MV-4-11 (cell line): ENCODE results near the gene MAST3.
A peak's percentile ranks its signal among the peaks of the same experiment; 100 is the strongest.

Source experiments
- DNase-seq: peaks from one replicate; lab custom pipeline; 2025; lab: John Stamatoyannopoulos, UW

The MAST3 gene

DNA sequence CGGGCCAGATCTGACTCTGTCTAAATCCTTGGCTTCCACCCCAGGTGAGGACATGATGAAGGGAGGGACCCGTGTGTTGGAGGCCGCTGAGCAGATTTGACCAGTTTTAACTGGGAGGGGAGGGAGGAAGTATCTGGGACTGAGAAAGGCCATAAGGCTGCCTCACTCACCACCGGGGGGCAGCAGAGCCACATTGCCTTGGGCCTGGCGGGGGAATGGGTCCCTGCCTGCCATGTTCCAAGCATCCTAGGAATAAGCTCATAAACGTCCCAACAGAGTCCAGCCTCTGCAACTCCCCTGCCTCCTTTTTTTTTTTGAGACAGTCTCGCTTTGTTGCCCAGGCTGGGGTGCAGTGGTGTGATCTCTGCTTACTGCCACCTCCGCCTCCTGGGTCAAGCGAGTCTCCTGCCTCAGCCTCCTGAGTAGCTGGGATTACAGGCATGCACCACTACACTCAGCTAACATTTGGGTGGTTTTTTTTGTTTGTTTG, 15.5 kb downstream of the MAST3 start:
- peak; percentile 82 for DNase-seq

DNA sequence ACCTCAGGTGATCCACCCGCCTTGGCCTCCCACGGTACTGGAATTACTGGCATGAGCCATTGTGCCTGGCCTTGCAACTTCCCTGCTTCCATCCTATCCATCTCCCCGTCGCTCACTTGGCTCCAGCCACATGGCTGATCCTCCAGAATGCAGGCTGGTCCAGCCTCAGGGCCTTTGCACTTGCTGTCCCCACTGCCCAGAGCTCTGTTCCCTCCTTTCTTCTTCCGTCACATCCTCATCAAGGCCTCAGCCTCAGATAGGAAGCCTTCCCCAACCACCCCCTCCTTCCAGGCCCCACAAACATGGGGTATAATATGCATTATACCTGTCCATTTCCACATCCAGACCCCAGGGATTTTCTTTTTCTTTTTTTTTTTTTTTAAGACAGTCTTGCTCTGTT, 16.2 kb downstream of the MAST3 start:
- no peak for DNase-seq

DNA sequence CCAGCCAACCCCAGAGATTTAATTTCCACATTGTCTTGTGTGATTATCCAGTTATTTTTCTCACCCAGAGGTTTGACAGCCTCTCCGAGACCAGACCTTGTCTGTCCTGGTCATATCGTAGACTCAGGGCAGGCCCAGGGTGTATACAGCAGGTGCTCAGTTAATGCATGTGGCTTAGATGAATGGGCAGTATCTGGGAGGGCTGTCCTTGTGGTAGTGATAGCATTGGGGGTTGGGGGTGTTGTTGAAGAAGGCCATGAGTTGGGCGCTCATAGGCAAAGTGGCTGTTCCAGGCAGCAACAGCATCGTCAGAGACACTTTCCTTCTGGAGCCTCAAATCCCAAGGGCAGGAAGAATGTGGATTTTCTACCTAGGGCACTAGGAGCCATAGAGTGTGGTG, 16.9 kb downstream of the MAST3 start:
- no peak for DNase-seq

DNA sequence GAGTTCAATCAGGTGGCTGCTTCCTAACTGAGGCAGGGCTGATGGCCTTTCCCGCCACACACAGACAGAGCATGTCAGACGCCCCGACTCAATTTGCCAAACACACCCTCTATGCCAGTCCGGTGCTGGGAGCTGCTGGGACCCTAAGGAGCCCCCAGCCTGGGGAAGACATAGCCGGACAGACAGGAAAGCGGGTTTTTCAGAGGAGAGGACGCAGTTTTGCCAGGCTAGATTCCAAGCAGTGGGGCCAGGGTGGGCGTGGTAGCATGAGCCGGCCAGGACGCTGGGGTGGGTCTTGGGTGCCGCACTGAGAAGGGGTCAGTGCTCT, 19.8 kb downstream of the MAST3 start:
- DNase-seq = no peak

DNA sequence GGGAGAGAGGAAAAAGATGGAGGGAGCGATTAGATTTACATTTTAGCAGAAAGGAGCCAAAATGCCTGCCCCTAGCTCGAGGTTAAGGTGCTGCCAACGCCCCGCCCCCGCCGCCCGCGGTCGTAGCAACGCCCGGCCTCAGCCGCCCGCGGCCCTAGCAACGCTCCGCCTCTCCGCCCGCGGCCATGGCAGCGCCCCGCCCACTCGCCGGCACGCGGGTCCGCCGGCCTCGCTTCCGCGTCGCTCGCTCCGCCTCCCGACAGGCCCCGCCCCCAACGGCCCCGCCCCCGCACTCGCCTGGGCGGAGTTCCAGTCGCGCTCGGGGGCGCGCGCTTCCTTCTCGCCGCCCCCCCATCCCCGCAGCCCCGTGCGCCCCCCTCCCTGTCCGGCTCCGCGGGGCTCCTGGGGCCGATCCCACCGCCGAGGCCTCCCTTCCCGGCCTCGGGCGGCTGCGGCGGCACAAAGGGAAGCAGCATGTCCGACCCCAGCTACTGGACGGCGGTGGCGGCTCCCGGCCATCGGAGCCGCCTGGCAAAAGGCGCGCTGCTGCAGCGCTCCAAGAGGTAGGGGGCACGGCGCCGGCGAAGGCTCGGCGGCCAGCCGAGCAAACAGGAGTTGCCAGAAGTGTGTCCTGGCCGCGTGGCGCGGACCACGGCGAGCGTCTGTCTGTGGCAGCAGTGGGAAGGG, 20.3 kb downstream of the MAST3 start:
- peak; percentile 84 for DNase-seq

DNA sequence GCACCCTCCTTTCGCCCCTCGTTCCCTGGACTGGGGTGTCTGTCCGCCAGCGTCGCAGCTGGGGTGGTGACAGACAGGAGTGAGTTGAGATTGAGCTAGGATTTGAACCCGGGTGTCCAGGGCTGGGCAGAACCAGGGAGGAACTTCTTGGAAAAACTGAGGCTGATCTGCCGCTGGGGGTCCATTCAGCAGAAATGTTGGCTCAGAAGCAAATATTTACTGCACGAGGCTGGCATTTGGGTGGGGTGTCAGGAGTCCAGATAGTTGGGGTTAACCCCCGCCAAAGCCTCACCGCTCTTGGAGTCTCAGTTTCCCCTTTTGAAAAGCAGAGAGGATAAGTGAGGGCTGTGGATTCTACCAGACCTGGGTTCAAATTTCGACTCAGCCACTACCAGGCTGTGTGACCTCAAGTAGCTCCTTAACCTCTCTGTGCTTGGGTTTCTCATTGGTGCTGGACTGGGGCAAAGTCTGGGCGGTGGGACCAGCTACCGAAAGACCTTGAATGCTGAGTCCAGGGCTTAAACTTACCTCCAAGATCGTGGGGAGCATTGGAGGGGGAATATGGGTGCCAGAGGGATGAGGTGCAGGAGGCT, 20.9 kb downstream of the MAST3 start:
- DNase-seq = no peak

DNA sequence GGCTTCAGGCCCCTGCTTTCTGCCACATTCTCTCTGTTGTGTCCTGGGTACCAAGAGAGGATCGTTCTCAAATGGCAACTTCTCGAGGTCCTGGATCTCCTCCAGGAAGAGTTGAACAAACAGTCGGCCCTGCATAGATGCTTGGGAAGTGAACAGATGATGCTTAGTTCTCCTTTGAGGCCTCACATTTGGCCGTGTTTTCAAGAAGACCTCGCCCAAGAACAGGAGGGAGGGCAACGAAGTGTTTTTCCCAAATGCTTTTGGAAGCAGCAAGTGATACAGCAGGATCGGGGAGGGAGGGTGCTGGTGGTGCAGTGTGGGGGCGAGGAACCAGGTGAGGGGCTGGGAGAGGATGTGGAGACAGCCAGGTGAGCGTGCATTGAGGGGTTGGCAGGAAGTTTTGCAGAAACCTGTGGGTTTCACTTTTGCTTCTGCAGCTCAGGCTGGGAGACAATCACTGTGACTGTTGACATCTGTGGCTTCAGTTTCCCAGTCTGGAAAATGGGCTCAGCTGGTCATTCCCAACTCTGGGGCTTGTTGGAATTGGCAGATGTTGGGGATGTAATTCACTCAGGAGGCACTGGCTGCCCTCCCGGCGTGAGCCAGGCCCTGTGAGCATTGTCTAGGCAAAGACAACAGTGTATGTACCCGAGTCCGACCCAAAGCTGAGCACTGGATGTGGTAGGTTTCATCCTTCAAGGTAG, 21.6 kb downstream of the MAST3 start:
- DNase-seq = no peak

DNA sequence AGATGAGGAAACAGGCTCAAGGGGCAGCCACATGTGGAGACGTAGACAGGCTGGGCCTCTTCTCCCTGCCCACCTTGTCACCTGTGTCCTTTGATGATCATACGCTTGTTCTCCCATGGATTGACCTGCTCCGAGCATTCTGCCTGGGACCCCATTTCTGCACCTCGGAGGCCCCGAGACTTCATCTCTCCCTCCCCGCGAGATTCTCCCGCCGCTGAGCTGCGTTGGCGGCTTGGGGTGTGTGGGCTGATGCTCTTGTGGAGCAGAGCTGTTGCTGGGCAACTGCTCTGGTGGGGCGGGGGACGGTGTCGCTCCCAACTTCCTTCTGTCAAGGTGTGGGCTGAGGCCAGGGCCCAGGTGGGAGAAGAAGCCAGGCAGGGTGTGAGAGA, 22.1 kb downstream of the MAST3 start:
- no peak for DNase-seq

DNA sequence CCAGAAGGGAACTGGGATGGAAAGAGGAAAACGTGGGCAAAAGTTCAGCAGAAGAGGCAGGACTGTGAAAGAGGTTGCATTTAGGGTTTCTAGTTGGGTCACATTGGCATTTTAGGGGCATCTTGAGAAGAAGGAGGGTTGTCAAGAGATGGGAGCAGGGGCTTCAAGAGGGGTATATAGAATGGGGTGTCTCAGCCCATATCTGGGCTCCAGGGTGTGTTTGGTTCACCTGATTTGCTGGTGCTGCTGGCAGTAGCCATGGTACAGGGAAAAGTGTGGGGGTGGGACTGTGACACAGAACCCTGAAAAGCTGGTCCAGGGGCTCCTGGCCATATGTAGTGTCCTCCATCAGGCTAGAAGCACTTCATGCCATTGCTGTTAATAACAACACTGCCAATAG, 22.5 kb downstream of the MAST3 start:
- DNase-seq = no peak

DNA sequence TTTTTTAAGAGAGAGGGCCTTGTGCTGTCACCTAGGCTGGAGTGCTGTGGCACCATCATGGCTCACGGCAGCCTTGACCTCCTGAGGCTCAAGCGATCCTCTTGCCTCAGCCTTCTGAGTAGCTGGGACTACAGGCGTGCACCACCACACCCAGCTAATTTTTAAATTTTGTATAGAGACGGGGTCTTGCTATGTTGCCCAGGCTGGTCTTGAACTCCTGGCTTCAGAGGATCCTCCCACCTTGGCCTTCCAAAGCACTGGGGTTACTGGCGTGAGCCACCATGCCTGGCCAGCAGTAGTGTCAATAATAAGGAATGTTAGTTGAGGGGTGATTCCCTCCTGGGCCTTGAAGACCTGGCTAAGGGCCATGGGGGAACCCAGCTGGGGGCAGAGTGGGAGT, 23.6 kb downstream of the MAST3 start:
- DNase-seq = no peak

DNA sequence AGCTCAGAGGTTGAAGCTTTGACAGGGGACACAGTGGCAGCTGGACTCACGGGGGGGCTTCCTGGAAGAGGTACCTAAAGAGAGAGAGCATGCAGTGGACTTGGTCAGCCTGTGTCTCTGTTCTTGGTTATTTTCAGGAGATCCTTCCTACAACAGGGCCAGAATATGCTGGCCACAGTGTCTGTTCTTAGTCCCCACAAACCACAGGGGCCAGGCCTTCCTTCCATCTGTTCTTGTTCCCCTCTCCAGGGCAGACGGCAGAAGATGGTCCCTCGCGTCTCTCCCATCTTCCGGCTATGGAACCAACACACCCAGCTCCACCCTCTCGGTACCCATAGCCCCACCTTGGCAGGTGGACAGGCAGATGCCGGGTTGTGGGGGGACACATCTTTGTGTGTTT, 24.8 kb downstream of the MAST3 start:
- DNase-seq = peak; percentile 57

DNA sequence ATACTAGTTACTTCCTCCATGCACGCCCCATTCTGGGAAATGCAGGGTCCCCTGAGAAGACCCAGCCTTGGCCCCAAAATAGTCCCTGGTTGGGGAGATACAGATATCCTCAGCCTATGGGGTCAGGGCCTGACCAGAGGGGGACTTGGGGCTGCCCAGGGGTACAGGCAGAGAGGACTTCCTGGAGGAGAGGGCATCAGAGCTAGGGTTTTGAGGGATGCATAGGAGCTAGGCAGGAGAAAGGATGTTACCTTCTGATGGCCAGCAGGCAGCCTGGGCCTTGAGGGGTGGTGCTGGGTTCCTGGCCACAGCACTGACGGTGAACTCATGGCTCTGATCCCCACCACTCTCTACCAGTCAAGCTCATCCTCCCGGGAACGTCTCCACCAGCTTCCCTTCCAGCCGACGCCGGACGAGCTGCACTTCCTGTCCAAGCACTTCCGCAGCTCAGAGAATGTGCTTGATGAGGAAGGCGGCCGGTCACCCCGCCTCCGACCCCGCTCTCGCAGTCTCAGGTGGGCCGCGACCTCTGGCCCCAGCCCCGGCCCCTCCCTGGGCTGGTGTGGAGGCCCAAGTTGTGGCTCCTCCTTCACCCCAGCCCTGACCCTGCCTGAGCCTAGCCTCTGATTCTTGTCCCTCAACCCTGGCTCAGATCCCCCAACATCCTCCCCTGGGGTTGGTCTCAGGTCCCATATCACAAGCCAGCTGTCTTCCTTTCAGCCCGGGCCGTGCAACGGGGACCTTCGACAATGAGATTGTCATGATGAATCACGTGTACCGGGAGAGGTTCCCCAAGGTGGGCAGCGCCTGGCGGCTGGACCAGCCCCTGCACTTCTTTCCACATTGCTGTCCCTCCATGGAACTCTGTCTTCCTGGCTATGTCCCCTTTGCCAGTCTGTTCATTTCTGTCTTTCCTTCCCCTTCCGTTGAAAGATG, 25.6 kb downstream of the MAST3 start:
- DNase-seq = no peak

DNA sequence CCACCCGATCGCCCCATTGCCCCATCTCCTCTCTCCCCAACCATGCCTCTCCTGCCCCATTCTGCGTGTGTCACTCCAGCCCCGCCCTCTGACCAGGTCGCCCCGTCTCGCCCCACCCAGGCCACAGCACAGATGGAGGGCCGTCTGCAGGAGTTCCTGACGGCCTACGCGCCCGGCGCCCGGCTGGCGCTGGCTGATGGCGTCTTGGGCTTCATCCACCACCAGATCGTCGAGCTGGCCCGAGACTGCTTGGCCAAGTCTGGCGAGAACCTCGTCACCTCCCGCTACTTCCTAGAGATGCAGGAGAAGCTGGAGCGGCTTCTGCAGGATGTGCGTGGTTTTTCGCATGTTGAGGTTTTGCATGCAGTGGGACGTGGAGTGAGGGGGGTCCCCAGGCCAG, 26.2 kb downstream of the MAST3 start:
- DNase-seq = peak; percentile 38

DNA sequence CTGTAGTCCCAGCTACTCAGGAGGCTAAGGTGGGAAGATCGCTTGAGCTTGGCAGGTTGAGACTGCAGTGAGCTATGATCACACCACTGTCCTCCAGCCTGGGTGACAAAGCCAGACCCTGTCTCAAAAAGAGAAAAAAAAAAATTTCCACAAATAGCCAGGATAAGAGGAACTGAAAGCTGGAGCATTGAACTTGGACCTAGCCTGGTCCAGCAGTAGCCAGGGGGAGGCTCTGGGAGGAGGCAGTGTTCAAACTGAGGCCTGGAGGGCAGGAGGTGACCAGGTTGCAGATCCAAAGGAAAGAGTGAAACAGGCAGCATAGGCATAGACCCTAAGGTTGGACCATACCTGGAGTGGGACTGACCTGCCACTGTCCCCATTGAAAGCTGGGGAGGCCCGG, 28.5 kb downstream of the MAST3 start:
- peak; percentile 84 for DNase-seq

DNA sequence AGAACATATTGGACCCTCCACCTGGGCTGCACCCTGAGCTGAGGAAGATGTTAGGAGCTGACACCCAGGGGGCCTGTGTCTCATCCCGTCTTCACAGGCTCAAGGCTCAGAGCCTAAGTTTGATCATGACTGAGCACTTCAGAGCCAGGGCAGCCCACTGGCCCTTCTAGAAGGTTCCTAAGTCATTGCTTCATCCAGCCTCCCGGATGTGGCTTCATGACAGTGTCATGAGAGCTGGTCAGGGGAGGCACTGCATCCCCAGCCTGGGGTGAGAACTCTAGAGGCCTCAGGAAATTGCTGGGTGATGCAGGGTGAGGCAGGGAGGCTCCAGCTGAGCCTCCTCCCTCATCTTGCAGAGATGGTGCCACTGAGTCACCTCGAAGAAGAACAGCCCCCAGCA, 30.5 kb downstream of the MAST3 start:
- DNase-seq = peak; percentile 96

DNA sequence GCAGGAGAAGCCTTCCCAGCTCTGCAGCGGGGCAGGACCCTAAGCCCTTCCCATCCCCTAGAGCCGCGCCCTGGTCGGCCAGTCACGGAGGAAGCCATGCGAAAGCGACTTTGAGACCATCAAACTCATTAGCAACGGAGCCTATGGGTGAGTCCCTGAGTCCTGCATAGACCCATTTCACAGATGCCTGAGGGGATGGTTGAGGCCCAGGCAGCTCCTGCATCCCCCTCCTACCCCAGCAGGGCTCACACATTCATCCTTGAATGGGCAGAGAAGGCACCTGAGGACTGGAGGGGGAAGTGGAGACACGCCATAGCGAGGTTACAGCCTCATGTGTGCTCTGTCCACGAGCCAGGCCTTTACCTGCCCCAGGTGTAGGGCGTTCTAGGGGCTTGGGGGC, 31.2 kb downstream of the MAST3 start:
- DNase-seq = no peak

DNA sequence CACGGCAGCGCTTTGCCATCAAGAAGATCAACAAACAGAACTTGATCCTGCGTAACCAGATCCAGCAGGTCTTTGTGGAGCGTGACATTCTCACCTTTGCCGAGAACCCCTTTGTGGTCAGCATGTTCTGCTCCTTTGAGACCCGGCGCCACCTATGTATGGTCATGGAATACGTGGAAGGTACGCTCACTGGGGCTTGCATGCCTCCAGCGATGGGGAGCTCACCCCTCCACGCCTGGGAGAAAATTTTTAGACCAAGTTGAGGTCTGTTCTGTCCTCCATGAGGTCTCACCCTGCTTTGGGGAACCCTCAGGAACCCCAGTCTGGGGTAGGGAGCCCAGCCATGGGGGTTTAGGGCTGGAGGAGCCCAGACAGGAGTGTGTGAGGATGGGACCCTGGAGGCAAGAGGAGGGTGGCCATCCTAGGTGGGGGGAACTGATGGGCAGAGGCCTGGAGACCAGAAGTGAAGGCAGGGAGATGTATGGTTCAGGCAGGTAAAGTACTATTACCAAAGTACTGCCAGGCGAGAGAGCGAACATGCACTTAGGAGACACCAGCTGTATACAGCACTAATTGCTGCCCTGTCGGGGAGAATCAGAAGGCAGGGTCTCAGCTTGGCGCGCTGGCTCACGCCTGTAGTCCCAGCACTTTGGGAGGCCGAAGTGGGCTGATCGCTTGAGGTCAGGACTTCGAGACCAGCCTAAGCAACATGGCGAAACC, 33.1 kb downstream of the MAST3 start:
- DNase-seq = no peak

DNA sequence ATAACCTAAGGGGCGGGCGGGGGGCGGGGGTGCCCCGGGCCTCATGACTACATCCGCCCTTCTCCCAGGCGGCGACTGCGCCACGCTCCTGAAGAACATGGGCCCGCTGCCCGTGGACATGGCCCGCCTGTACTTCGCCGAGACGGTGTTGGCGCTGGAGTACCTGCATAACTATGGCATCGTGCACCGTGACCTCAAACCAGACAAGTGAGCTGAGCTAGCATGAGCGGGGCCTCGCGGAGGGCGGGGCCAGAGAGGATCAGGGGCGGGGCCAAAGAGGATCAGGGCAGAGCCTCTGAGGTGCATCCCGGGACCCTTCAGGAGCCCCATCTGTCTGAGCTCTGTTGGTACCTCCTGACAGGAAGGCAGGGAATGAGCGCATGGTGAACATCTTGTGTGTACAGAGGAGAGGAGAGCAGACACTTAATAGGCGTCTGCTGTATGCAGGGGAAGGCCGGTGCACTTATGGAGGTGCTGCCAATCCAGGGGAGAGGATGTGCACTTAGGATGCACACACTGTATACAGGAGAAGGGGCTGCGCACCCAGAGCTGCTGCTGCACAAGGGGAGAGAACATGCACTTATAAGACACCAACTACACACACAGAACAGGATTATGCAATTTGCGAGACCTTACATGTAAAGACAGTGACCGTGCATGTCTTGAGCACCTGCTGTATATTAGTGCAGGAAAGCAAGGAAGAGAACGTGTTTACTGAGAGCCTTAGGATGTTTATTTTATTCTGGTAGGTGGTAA, 34.4 kb downstream of the MAST3 start:
- DNase-seq = no peak

DNA sequence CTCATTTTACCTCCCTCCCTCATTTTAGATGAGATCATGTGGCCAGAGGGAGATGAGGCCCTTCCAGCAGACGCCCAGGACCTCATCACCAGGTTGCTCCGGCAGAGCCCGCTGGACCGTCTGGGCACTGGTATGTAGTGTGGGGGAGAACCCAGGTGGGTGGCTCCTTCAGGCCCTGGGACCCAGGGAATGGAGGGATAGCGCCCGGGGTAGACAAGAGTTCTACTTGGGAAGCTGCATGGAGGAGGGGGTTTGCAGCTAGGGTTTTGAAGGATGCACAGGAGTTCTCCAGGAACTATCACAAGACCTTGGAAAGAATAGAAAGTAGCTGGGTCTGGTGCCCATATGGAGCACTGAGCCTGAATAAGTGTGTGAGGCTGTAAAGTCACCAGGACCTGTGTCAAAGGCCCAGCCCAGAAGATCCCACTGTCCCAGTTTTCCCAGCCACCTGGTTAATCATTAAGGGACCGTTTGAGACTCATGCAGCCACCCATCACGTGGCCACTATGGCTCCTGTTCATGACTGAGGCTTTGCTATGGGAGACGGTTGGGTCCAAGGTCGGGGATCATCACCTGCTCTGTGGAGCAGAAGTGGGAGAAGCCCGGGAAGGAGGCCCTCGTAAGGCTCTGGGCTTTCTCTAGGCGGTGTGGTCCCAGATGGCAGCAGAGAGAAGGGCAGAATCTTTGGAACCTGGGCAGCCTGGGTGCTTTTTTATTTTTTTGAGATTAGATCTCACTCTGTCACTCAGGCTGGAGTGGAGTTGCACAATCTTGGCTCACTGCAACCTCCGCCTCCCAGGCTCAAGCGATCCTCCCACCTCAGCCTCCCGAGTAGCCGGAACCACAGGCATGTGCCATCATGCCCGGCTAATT, 38.4 kb downstream of the MAST3 start:
- no peak for DNase-seq

DNA sequence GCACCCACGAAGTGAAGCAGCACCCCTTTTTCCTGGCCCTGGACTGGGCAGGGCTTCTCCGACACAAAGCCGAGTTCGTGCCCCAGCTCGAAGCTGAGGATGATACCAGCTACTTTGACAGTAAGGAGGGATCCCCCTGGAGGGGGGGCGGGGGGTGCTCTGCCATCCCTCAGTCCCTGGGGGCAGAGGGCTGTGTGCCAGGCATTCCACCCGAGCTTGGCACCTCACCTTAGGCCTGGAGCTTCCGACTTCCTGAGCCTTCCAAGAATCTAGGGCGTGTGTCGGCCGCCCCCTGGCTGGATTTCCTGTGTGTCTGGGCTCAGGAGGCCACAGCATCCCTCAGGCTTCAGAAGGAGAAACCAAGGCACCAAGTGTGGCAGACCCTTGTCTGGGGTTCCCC, 39.7 kb downstream of the MAST3 start:
- DNase-seq = no peak
